ENCODE measurements around the gene PIGO.

Gene PIGO

GRCh38 chr9:35073279-35073612 is 23.1 kb downstream of the PIGO start:
- no peak for TF ChIP-seq REST (IDR thresholded peaks at IDR 0.05; ENCODE audit: insufficient read depth in 1 of 2, low read depth in 2 of 2, low read length in 2 of 2)

- TF ChIP-seq POLR2AphosphoS5 (IDR thresholded peaks at IDR 0.05; ENCODE audit: low read depth, low read length) (peak; percentile 85), SIN3A (IDR thresholded peaks at IDR 0.05; ENCODE audit: borderline replicate concordance, insufficient read depth, low read length) (no peak), REST (IDR thresholded peaks at IDR 0.05; ENCODE audit: insufficient read depth in 1 of 2, low read depth in 2 of 2, low read length in 2 of 2) (no peak), TAF1 (IDR thresholded peaks at IDR 0.05; ENCODE audit: borderline replicate concordance, insufficient read depth, low read length) (no peak; the same call in none of the 2 replicates), FOXP2 (optimal IDR thresholded peaks at IDR 0.05; ENCODE audit: borderline replicate concordance, extremely low read depth, extremely low read length, insufficient read depth) (no peak)
These were observed 23.7 kb downstream of the PIGO start, which contains the start of gene VCP for GRCh38 chr9:35072461-35073278. TSS of gene VCP (minus strand) at chr9:35072625. CDS start at chr9:35072353, 272 bp downstream.

GRCh38 chr9:35071814-35072460 is 24.5 kb downstream of the PIGO start:
- TF ChIP-seq SIN3A (IDR thresholded peaks at IDR 0.05; ENCODE audit: borderline replicate concordance, insufficient read depth, low read length): no peak
- TF ChIP-seq REST (IDR thresholded peaks at IDR 0.05; ENCODE audit: insufficient read depth in 1 of 2, low read depth in 2 of 2, low read length in 2 of 2): no peak
- TF ChIP-seq TAF1 (IDR thresholded peaks at IDR 0.05; ENCODE audit: borderline replicate concordance, insufficient read depth, low read length): peak; percentile 36; the same call in 1 of the 2 replicates
- 0 out of 2 replicates have a peak, but pooled peaks have one; percentile 31 for TF ChIP-seq POLR2AphosphoS5 (IDR thresholded peaks at IDR 0.05; ENCODE audit: low read depth, low read length)
- no peak for TF ChIP-seq FOXP2 (optimal IDR thresholded peaks at IDR 0.05; ENCODE audit: borderline replicate concordance, extremely low read depth, extremely low read length, insufficient read depth)

GRCh38 chr9:35070823-35071813 is 25.3 kb downstream of the PIGO start:
- TF ChIP-seq SIN3A (IDR thresholded peaks at IDR 0.05; ENCODE audit: borderline replicate concordance, insufficient read depth, low read length) (no peak), TAF1 (IDR thresholded peaks at IDR 0.05; ENCODE audit: borderline replicate concordance, insufficient read depth, low read length) (no peak), POLR2AphosphoS5 (IDR thresholded peaks at IDR 0.05; ENCODE audit: low read depth, low read length) (no peak), REST (IDR thresholded peaks at IDR 0.05; ENCODE audit: insufficient read depth in 1 of 2, low read depth in 2 of 2, low read length in 2 of 2) (no peak)
